ENCODE results near the gene FFAR4.
A peak's percentile ranks its signal among the peaks of the same experiment; 100 is the strongest.
"Not testable (repeated sequence)": the region's sequence is repeated elsewhere in the genome, so short reads cannot be mapped to it uniquely, and the experiment has no call there.

The FFAR4 gene

GRCh38 chr10:93566435-93567276 lies at the start of gene FFAR4:
TSS of gene FFAR4 (plus strand) at chr10:93566665. CDS start at chr10:93566721, 56 bp downstream.
- no peak for DNase-seq (ENCODE audit: low read depth)

- no peak for DNase-seq (ENCODE audit: low read depth)
Observed at GRCh38 chr10:93518531-93518930, 47.9 kb upstream of the FFAR4 start.

GRCh38 chr10:93535293-93535692 lies 31.2 kb upstream of the FFAR4 start:
- DNase-seq (ENCODE audit: low read depth): no peak

GRCh38 chr10:93540871-93541270 lies 25.6 kb upstream of the FFAR4 start:
- DNase-seq (ENCODE audit: low read depth): not testable (repeated sequence)

- no peak for DNase-seq (ENCODE audit: low read depth)
Observed at GRCh38 chr10:93541402-93542357, 24.8 kb upstream of the FFAR4 start.

- no peak for DNase-seq (ENCODE audit: low read depth)
Observed at GRCh38 chr10:93542358-93542791, 24.1 kb upstream of the FFAR4 start.

- DNase-seq (ENCODE audit: low read depth): not testable (repeated sequence)
Observed at GRCh38 chr10:93546995-93547394, 19.5 kb upstream of the FFAR4 start.

- DNase-seq (ENCODE audit: low read depth): no peak
Observed at GRCh38 chr10:93547522-93547921, 18.9 kb upstream of the FFAR4 start.

GRCh38 chr10:93548376-93549071 lies 17.9 kb upstream of the FFAR4 start:
- no peak for DNase-seq (ENCODE audit: low read depth)

- DNase-seq (ENCODE audit: low read depth): no peak
Observed at GRCh38 chr10:93550606-93551005, 15.9 kb upstream of the FFAR4 start.

- no peak for DNase-seq (ENCODE audit: low read depth)
Observed at GRCh38 chr10:93552780-93553179, 13.7 kb upstream of the FFAR4 start.

- no peak for DNase-seq (ENCODE audit: low read depth)
Observed at GRCh38 chr10:93553482-93554315, 12.8 kb upstream of the FFAR4 start.

- no peak for DNase-seq (ENCODE audit: low read depth)
Observed at GRCh38 chr10:93554316-93554663, 12.2 kb upstream of the FFAR4 start.

- peak; percentile 58 for DNase-seq (ENCODE audit: low read depth)
Observed at GRCh38 chr10:93554760-93555432, 11.6 kb upstream of the FFAR4 start.

- DNase-seq (ENCODE audit: low read depth): no peak
Observed at GRCh38 chr10:93559490-93559889, 7.0 kb upstream of the FFAR4 start.

- no peak for DNase-seq (ENCODE audit: low read depth)
Observed at GRCh38 chr10:93560541-93560940, 5.9 kb upstream of the FFAR4 start.

- no peak for DNase-seq (ENCODE audit: low read depth)
Observed at GRCh38 chr10:93565446-93565845, 1.0 kb upstream of the FFAR4 start.

- DNase-seq (ENCODE audit: low read depth): no peak
Observed at GRCh38 chr10:93567277-93568104, 1.0 kb downstream of the FFAR4 start.

- DNase-seq (ENCODE audit: low read depth): no peak
Observed at GRCh38 chr10:93568105-93568390, 1.6 kb downstream of the FFAR4 start.

GRCh38 chr10:93570383-93570782 lies 3.9 kb downstream of the FFAR4 start:
- DNase-seq (ENCODE audit: low read depth): no peak
